Urothelium cell line (cell line): ENCODE measurements around the gene ENHO.

Experiments used
- DNase-seq: peaks from one replicate; pipeline ENCODE4 v3.0.0; 2011; ENCODE audit warnings: low spot score, mixed read lengths
- FAIRE-seq: peaks from 2 replicates; lab custom pipeline; 2011; peaks lifted over from hg19 to GRCh38; lab: Jason Lieb, UNC

The ENHO gene

GRCh38 chr9:34555936-34556525 lies 33.2 kb upstream of the ENHO start:
- DNase-seq: no peak
- no peak for FAIRE-seq

- DNase-seq (no peak), FAIRE-seq (no peak)
Measured at GRCh38 chr9:34555500-34555899, 32.7 kb upstream of the ENHO start.

GRCh38 chr9:34555002-34555348 lies 32.2 kb upstream of the ENHO start:
- FAIRE-seq: peak; percentile 76
- DNase-seq: no peak

GRCh38 chr9:34554211-34555001 lies 31.6 kb upstream of the ENHO start:
- DNase-seq (no peak), FAIRE-seq (no peak)

GRCh38 chr9:34553511-34554021 lies 30.8 kb upstream of the ENHO start:
- FAIRE-seq: no peak
- no peak for DNase-seq

GRCh38 chr9:34552986-34553385 lies 30.2 kb upstream of the ENHO start:
- FAIRE-seq: no peak
- DNase-seq: no peak

GRCh38 chr9:34552606-34552981 lies 29.8 kb upstream of the ENHO start:
- no peak for FAIRE-seq
- no peak for DNase-seq

GRCh38 chr9:34551751-34552605 lies 29.2 kb upstream of the ENHO start:
- peak; percentile 17 for FAIRE-seq
- DNase-seq: no peak

- FAIRE-seq (no peak), DNase-seq (no peak)
Measured at GRCh38 chr9:34550681-34551270, 28.0 kb upstream of the ENHO start.

- DNase-seq: no peak
- FAIRE-seq: no peak
Measured at GRCh38 chr9:34550016-34550680, 27.4 kb upstream of the ENHO start.

GRCh38 chr9:34549407-34549732 lies 26.6 kb upstream of the ENHO start:
- no peak for DNase-seq
- FAIRE-seq: no peak

- DNase-seq (peak; percentile 80), FAIRE-seq (peak; percentile 81)
Measured at GRCh38 chr9:34547960-34548611, 25.3 kb upstream of the ENHO start.

GRCh38 chr9:34546834-34547827 lies 24.3 kb upstream of the ENHO start:
- peak; percentile 65 for DNase-seq
- peak; percentile 88 for FAIRE-seq

GRCh38 chr9:34546102-34546833 lies 23.5 kb upstream of the ENHO start:
- FAIRE-seq: peak; percentile 44
- DNase-seq: no peak

GRCh38 chr9:34545497-34545896 lies 22.7 kb upstream of the ENHO start:
- DNase-seq (no peak), FAIRE-seq (no peak)

- no peak for DNase-seq
- no peak for FAIRE-seq
Measured at GRCh38 chr9:34544035-34544434, 21.2 kb upstream of the ENHO start.

GRCh38 chr9:34541540-34541939 lies 18.8 kb upstream of the ENHO start:
- no peak for FAIRE-seq
- no peak for DNase-seq

- FAIRE-seq: peak; percentile 93
- DNase-seq: peak; percentile 65
Measured at GRCh38 chr9:34540827-34541226, 18.0 kb upstream of the ENHO start.
